NOMO-1 treated with dmso at 0.1 percent for 144 hours (cell line): Measurements from ENCODE around the gene RRP15.

Experiments used
- DNase-seq: peaks from one replicate; lab custom pipeline; 2025; ENCODE audit not compliant: unreplicated experiment; lab: John Stamatoyannopoulos, UW

RRP15 gene, protein sequence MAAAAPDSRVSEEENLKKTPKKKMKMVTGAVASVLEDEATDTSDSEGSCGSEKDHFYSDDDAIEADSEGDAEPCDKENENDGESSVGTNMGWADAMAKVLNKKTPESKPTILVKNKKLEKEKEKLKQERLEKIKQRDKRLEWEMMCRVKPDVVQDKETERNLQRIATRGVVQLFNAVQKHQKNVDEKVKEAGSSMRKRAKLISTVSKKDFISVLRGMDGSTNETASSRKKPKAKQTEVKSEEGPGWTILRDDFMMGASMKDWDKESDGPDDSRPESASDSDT

GRCh38 chr1:218284917-218285635, at the start of gene RRP15:
Gene RRP15, plus strand, starts transcription at chr1:218285293. Its CDS starts 24 bp downstream, at chr1:218285317.
- DNase-seq = peak; percentile 60

- DNase-seq = no peak
Measured at GRCh38 chr1:218242171-218242570, 42.9 kb upstream of the RRP15 start.

DNA sequence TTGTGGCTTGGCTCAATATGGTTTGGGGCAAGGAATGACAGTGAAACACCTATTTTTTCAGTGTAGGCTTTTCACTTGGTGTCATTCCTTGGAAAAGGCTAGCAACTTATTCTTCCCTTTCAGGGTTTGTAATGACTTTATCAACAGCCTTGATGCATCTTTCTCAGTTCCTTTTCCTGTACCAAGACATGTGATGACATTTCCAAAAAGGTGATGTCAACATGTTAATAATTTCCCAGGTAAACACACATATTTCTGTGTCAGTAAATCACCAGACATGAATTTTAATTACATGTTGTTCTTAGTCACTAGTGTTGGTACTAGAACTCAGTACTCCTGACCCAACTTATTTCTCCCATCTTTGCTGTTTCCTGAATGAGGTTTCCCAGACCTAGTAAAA, 37.8 kb upstream of the RRP15 start:
- no peak for DNase-seq

- no peak for DNase-seq
Measured at GRCh38 chr1:218249338-218250140, 35.6 kb upstream of the RRP15 start.

DNA sequence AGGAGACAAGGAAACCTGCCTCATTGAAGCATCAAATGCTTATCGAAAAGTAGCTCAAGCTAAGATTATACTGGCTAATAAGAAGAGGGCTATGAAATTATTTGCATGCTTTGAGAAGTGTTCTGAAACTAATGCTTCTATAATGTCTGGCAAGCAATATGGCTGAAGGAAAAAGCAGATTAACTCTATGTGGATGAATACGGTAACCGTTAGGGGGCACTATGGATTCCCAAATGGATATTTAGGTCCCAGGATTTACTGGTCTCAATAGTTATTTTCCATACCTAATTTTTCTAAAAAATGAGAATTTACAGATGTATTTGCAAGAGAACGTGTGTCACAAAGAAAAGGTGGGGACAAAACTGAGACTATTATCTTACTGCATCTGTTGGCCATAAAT, 34.6 kb upstream of the RRP15 start:
- no peak for DNase-seq

DNA sequence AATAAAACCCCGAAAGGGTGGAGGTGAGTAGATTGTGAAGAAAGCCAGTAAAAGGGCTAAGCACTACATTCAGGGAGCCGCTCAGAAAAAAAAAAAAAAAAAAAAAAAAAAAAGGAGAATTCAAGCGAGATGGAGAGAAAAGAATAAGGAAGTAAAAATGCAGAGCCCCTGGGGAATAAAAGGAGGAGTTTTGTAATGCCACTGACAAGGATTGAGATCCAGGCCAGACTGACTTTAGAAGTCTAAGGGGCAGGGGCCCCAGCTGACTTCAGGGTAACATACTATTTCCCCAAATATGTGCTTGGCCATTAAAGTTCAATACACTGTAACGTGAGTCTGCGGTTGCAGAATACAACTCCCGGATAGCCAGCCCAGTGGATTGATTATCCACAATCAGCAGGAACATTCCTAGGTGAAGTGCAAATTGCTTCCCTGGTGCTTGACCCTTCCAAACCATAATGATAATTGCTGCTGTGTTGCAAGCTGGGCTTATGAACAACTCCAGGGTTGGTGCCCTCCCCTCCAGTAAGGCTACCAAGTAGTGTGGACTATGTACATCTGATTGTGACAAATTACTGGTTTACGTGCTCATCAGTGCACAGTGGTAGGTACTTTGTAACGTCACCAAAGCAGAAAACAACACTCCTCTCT, 30.7 kb upstream of the RRP15 start:
- no peak for DNase-seq

- no peak for DNase-seq
Measured at GRCh38 chr1:218255090-218255489, 30.0 kb upstream of the RRP15 start.

DNA sequence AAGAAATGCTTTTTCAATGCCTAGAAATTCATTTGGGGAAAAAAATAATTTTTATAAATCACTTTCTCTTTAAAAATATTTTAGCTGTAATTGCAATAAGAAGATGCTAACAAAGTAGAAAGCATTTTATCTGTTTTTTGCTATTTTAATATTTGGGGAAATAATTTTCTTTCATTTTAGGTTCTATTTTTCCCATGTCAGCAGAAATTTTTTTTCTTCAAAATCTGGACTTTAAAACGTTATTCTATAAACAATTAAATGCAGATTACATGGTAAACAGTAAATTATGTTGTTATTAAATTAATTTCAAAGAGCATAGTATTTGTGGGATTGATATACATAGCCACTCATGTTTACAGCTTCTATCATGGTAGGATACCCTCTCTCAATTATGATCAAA, 27.7 kb upstream of the RRP15 start:
- DNase-seq = no peak

- no peak for DNase-seq
Measured at GRCh38 chr1:218257971-218258370, 27.1 kb upstream of the RRP15 start.

GRCh38 chr1:218259339-218259738, 25.8 kb upstream of the RRP15 start:
- DNase-seq = no peak

- DNase-seq = no peak
Measured at GRCh38 chr1:218259800-218260199, 25.3 kb upstream of the RRP15 start.

- DNase-seq = no peak
Measured at GRCh38 chr1:218262259-218262658, 22.8 kb upstream of the RRP15 start.

- no peak for DNase-seq
Measured at GRCh38 chr1:218266356-218266755, 18.7 kb upstream of the RRP15 start.

DNA sequence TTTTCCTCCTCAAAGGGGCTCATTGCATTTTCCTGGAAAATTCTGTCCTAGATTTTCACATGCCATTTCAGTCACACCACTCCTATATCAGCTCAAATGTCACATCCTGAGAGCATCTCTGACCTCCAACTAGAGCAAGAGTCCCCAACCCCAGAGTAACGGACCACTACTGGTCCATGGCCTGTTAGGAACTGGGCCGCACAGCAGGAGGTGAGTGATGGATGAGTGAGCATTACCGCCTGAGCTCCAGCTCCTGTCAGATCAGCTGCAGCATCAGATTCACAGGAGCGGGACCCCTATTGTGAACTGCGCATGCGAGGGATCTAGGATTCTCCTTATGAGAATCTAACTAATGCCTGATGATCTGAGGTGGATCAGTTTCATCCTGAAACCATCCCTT, 12.7 kb upstream of the RRP15 start:
- no peak for DNase-seq

- DNase-seq = no peak
Measured at GRCh38 chr1:218273762-218274479, 11.2 kb upstream of the RRP15 start.

DNA sequence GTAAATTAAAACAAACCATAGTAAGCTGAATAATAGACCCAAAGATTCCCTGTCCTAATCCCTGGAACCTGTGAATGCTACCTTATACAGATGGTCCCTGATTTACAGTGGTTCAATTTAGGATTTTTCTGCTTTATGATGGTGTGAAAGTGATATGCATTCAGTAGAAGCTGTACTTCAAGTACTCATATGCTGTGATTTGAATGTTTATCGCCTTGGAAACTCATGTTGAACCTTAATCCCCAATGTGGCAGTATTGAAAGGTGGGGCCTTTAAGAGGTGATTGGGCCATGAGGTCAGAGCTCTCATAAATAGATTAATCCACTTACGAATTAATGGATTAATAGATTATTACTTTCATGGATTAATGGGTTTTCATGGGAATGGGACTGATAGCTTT, 10.6 kb upstream of the RRP15 start:
- DNase-seq = no peak

GRCh38 chr1:218275823-218276222, 9.3 kb upstream of the RRP15 start:
- no peak for DNase-seq

DNA sequence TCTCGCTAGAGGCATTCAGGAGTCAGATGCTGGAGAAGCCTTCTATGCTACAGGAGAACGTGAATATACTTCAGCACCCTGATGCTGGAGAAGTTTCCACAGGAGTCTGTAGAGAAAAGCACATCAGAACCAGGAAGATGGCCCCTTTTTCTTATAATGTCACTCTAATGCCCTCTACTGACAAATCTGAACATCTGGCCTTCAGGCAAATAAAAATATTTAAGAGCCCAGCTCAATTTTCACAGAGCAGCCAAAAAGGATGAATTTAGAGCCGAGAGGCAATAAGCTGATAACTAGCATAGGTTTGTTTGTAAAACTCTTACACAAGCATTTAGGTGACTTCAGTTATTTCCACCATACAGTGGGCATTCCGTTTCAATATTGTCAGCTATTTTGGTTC, 3.8 kb upstream of the RRP15 start:
- no peak for DNase-seq

GRCh38 chr1:218284377-218284916, 646 bp upstream of the RRP15 start:
- no peak for DNase-seq

- DNase-seq = no peak
Measured at GRCh38 chr1:218292515-218292914, 7.4 kb downstream of the RRP15 start.
